ENCODE results near the gene INPP4B. TPM values are rescaled to one million over a fixed set of nuclear protein-coding genes. Genes with fewer than 3 reads are reported as not detected.

Gene INPP4B
- total and polyA plus RNA-seq, 2 of the 4 experiments (the other 2 are of a cell fraction), result 1.8 to 14.0 TPM

- Histone ChIP-seq H2AK5ac (ENCODE audit: low read depth, low read length) (no peak overlapping the region), H3K23ac (ENCODE audit: low read depth, low read length) (no peak overlapping the region), H2AK9ac (replicated peaks; ENCODE audit: low read depth, low read length, poor library complexity) (no peak overlapping the region), H3K27me3 (ENCODE audit: control insufficient read depth, insufficient read depth, low read length) (no peaks in the 10 kb centered on the region), H3K4me3 (ENCODE audit: insufficient read depth, low read depth, low read length) (no peak overlapping the region), H2AFZ (replicated peaks; ENCODE audit: low read length, poor library complexity) (no peak overlapping the region), H2BK5ac (ENCODE audit: low read depth, low read length, poor library complexity, severe bottlenecking) (no peak overlapping the region), H2BK15ac (ENCODE audit: low read depth, low read length) (no peak overlapping the region), H4K20me1 (ENCODE audit: insufficient read depth, low read length) (no peaks in the 10 kb centered on the region), H3K4ac (ENCODE audit: low read depth, low read length) (no peak overlapping the region), H4K5ac (ENCODE audit: low read depth, low read length) (no peak overlapping the region), H3K4me2 (ENCODE audit: low read depth, low read length) (no peak overlapping the region), H3K14ac (replicated peaks; ENCODE audit: low read depth, low read length) (no peak overlapping the region), H4K91ac (ENCODE audit: insufficient read depth, low read depth, low read length) (no peak overlapping the region), H3K9me3 (ENCODE audit: control insufficient read depth, insufficient read depth, low read length) (no peaks in the 10 kb centered on the region), H2BK20ac (ENCODE audit: low read depth, low read length) (no peak overlapping the region), H3K4me1 (ENCODE audit: control insufficient read depth, insufficient read depth, low read length) (no peaks in the 10 kb centered on the region), H3K27ac (ENCODE audit: insufficient read depth, low read length) (no peak overlapping the region), H3K9me1 (ENCODE audit: insufficient read depth, low read length) (0 out of 2 replicates have a peak, but pooled peaks cover 2% of the 10 kb centered on the region), H3K56ac (ENCODE audit: extremely low read depth, insufficient read depth, low read length) (no peak overlapping the region), H3K79me1 (ENCODE audit: low read depth in 1 of 2, low read length in 2 of 2) (no peaks in the 10 kb centered on the region), H4K8ac (ENCODE audit: low read depth in 2 of 2, low read length in 2 of 2) (no peak overlapping the region), H3K9ac (ENCODE audit: low read depth, low read length) (no peak overlapping the region), H2BK120ac (ENCODE audit: low read depth, low read length) (no peak overlapping the region), H3K18ac (ENCODE audit: low read depth, low read length) (no peak overlapping the region), H3K36me3 (ENCODE audit: control insufficient read depth, insufficient read depth, low read length) (no peaks in the 10 kb centered on the region)
- in situ Hi-C loops (cut with MboI; ENCODE audit: low sequenced_read_pairs) (no loop called here), intact Hi-C loops (cut with micrococcal nuclease) (no loop called here), dilution Hi-C loops (cut with HindIII; ENCODE audit: low sequenced_read_pairs, unreplicated experiment) (no loop called here)
- DNase-seq, result peak; percentile 31
- BruUV-seq (replicated peaks), result no TSS peak
- no CpG with 5 or more reads among the region's 2 CpGs for WGBS, 2 experiments (ENCODE audit: extremely low coverage in 2 of 2, insufficient read length in 1 of 2)
- CTCF ChIA-PET, result no interaction called here
- TF ChIP-seq FOS (IDR thresholded peaks at IDR 0.05; ENCODE audit: low read depth, low read length) (no peak), USF2 (IDR thresholded peaks at IDR 0.05; ENCODE audit: low read depth, low read length) (no peak), CEBPB (IDR thresholded peaks at IDR 0.05; ENCODE audit: low read depth, low read length) (no peak), CHD1 (IDR thresholded peaks at IDR 0.05; ENCODE audit: low read depth, low read length) (no peak), RAD21 (IDR thresholded peaks at IDR 0.05; ENCODE audit: low read length) (no peak), POLR2A (IDR thresholded peaks at IDR 0.05; ENCODE audit: low read depth, low read length) (no peak), MAZ (IDR thresholded peaks at IDR 0.05; ENCODE audit: borderline replicate concordance, low read depth, low read length) (no peak), MXI1 (IDR thresholded peaks at IDR 0.05; ENCODE audit: borderline replicate concordance, low read depth, low read length) (no peak), NFE2L2 (IDR thresholded peaks at IDR 0.05; ENCODE audit: low read depth, low read length) (no peak), RCOR1 (IDR thresholded peaks at IDR 0.05; ENCODE audit: insufficient replicate concordance, low read length) (no peak), RFX5 (IDR thresholded peaks at IDR 0.05; ENCODE audit: low read depth, low read length) (no peak), MAFK (IDR thresholded peaks at IDR 0.05; ENCODE audit: low read depth, low read length) (no peak), CTCF (conservative IDR thresholded peaks at IDR 0.05; ENCODE audit: low read depth, low read length) (no peak), SMC3 (IDR thresholded peaks at IDR 0.05; ENCODE audit: low read depth, low read length) (no peak), ELK1 (IDR thresholded peaks at IDR 0.05; ENCODE audit: borderline replicate concordance, low read depth, low read length) (no peak)
- POLR2A ChIA-PET (ENCODE audit: unreplicated experiment), result no interaction called here
- no peak for ATAC-seq (ENCODE audit: low read depth)
Observed at GRCh38 chr4:142065086-142065647, 780.9 kb downstream of the INPP4B start.
